H9 (cell line): Measurements from ENCODE around the gene RAD51D. TPM values are rescaled to one million over a fixed set of nuclear protein-coding genes. Genes with fewer than 3 reads are reported as not detected.

Experiments used
- DNase-seq: peaks from one replicate; pipeline ENCODE4 v3.0.0-alpha.2; 2017
- H2AFZ ChIP-seq: one replicate; pipeline ENCODE4 v1.6.1; 2013; ENCODE audit warnings: mild to moderate bottlenecking, low read length, control low read depth, moderate library complexity
- H2AK5ac ChIP-seq: 2 replicates; pipeline ENCODE4 v1.6.1; 2013; ENCODE audit warnings: low read length, control low read depth, mixed read lengths; ENCODE audit not compliant: insufficient read length
- H2BK120ac ChIP-seq: one replicate; pipeline ENCODE4 v1.6.1; 2013; ENCODE audit warnings: low read depth, mild to moderate bottlenecking, low read length, control low read depth, inconsistent platforms; ENCODE audit not compliant: poor library complexity, severe bottlenecking
- H2BK12ac ChIP-seq: 2 replicates; pipeline ENCODE4 v1.6.1; 2013; ENCODE audit warnings: low read length, control low read depth, mixed read lengths, low read depth; ENCODE audit not compliant: insufficient read length
- H2BK15ac ChIP-seq: 2 replicates; pipeline ENCODE4 v1.6.1; 2013; ENCODE audit warnings: low read depth, low read length, control low read depth
- H2BK20ac ChIP-seq: one replicate; pipeline ENCODE4 v1.6.1; 2013; ENCODE audit warnings: low read depth, mild to moderate bottlenecking, low read length, control low read depth, inconsistent platforms; ENCODE audit not compliant: poor library complexity, severe bottlenecking
- H2BK5ac ChIP-seq: 2 replicates; pipeline ENCODE4 v1.6.1; 2013; ENCODE audit warnings: low read length, control low read depth, mixed read lengths; ENCODE audit not compliant: insufficient read length
- H3K14ac ChIP-seq: 2 replicates; pipeline ENCODE4 v1.6.1; 2013; ENCODE audit warnings: low read length, control low read depth; ENCODE audit not compliant: insufficient read depth
- H3K18ac ChIP-seq: 2 replicates; pipeline ENCODE4 v1.6.1; 2013; ENCODE audit warnings: low read depth, mild to moderate bottlenecking, mixed read lengths, low read length, control low read depth; ENCODE audit not compliant: insufficient read length
- H3K23ac ChIP-seq: 2 replicates; pipeline ENCODE4 v1.6.1; 2013; ENCODE audit warnings: low read length, control low read depth, mixed read lengths, low read depth; ENCODE audit not compliant: insufficient read length
- H3K23me2 ChIP-seq: 2 replicates; pipeline ENCODE4 v1.6.1; 2013; ENCODE audit warnings: low read depth, mild to moderate bottlenecking, mixed read lengths, low read length, control low read depth; ENCODE audit not compliant: insufficient read length, poor library complexity, severe bottlenecking
- H3K27ac ChIP-seq: 2 replicates; pipeline ENCODE4 v1.5.1; 2013; ENCODE audit warnings: low read length, control low read depth, mixed read lengths, low read depth; ENCODE audit not compliant: insufficient read length
- H3K27me3 ChIP-seq: 2 replicates; pipeline ENCODE4 v1.6.1; 2013; ENCODE audit warnings: low read length, control low read depth, inconsistent platforms; ENCODE audit not compliant: insufficient read depth
- H3K4ac ChIP-seq: 2 replicates; pipeline ENCODE4 v1.6.1; 2013; ENCODE audit warnings: low read depth, mild to moderate bottlenecking, control low read depth, inconsistent platforms, low read length, moderate library complexity
- H3K4me1 ChIP-seq: 2 replicates; pipeline ENCODE4 v1.6.1; 2013; ENCODE audit warnings: low read length, control low read depth, inconsistent platforms; ENCODE audit not compliant: insufficient read depth
- H3K4me2 ChIP-seq: 2 replicates; pipeline ENCODE4 v1.6.1; 2013; ENCODE audit warnings: low read length, control low read depth, mixed read lengths; ENCODE audit not compliant: insufficient read length, insufficient read depth
- H3K56ac ChIP-seq: 2 replicates; pipeline ENCODE4 v1.6.1; 2013; ENCODE audit warnings: low read depth, mild to moderate bottlenecking, mixed read lengths, low read length, control low read depth; ENCODE audit not compliant: insufficient read length
- H3K79me1 ChIP-seq: 2 replicates; pipeline ENCODE4 v1.6.1; 2013; ENCODE audit warnings: low read depth, mild to moderate bottlenecking, moderate library complexity, low read length, control low read depth, inconsistent platforms; ENCODE audit not compliant: insufficient read depth, poor library complexity, severe bottlenecking
- H3K79me2 ChIP-seq: 2 replicates; pipeline ENCODE4 v1.6.1; 2013; ENCODE audit warnings: low read length, control low read depth, inconsistent platforms; ENCODE audit not compliant: insufficient read depth
- H3K9ac ChIP-seq: 2 replicates; pipeline ENCODE4 v1.6.1; 2013; ENCODE audit warnings: low read length, control low read depth, mixed read lengths; ENCODE audit not compliant: insufficient read length; ENCODE audit errors: extremely low read depth
- H3K9me3 ChIP-seq: one replicate; pipeline ENCODE4 v1.6.1; 2013; ENCODE audit warnings: low read depth, low read length, inconsistent platforms; ENCODE audit not compliant: control insufficient read depth
- H3T11ph ChIP-seq: one replicate; pipeline ENCODE4 v1.6.1; 2013; ENCODE audit warnings: mild to moderate bottlenecking, low read length, control low read depth, inconsistent platforms
- H4K20me1 ChIP-seq: one replicate; pipeline ENCODE4 v1.6.1; 2013; ENCODE audit not compliant: control insufficient read depth, insufficient read length, insufficient read depth
- H4K5ac ChIP-seq: 2 replicates; pipeline ENCODE4 v1.6.1; 2013; ENCODE audit warnings: low read depth, mild to moderate bottlenecking, mixed read lengths, low read length, control low read depth; ENCODE audit not compliant: insufficient read length
- H4K8ac ChIP-seq: replicated peaks from 2 replicates; pipeline ENCODE4 v1.6.1; 2013; ENCODE audit warnings: low read length, control low read depth, mixed read lengths, low read depth; ENCODE audit not compliant: insufficient read length
- H4K91ac ChIP-seq: 2 replicates; pipeline ENCODE4 v1.6.1; 2013; ENCODE audit warnings: low read depth, mild to moderate bottlenecking, moderate library complexity, mixed read lengths, low read length, control low read depth; ENCODE audit not compliant: insufficient read length
- H3K27ac Mint-ChIP-seq, 3 experiments: 2 replicates in 2 of 3; 3 replicates in 1 of 3; pipeline ENCODE4 v1.8.0; 2020 to 2021; ENCODE audit warnings: mixed read lengths in 3 of 3, mild to moderate bottlenecking in 1 of 3, moderate library complexity in 1 of 3
- H3K27me3 Mint-ChIP-seq: 2 replicates; pipeline ENCODE4 v1.8.0; 2021; ENCODE audit warnings: low read depth, mild to moderate bottlenecking, moderate library complexity, mixed read lengths
- H3K36me3 Mint-ChIP-seq, 3 experiments: 2 replicates in 2 of 3; 3 replicates in 1 of 3; pipeline ENCODE4 v1.8.0; 2020 to 2021; ENCODE audit warnings: low read depth in 3 of 3, mixed read lengths in 3 of 3; ENCODE audit not compliant: insufficient read depth in 1 of 3
- H3K4me1 Mint-ChIP-seq, 2 experiments: 2 replicates each; pipeline ENCODE4 v1.8.0; 2020; ENCODE audit warnings: mixed read lengths in 2 of 2
- H3K4me3 Mint-ChIP-seq, 2 experiments: 2 replicates in 1 of 2; 3 replicates in 1 of 2; pipeline ENCODE4 v1.8.0; 2020 to 2021; ENCODE audit warnings: mild to moderate bottlenecking in 2 of 2, mixed read lengths in 2 of 2, moderate library complexity in 1 of 2
- H3K9me3 Mint-ChIP-seq, 2 experiments: 2 replicates in 1 of 2; 3 replicates in 1 of 2; pipeline ENCODE4 v1.8.0; 2020; ENCODE audit warnings: mild to moderate bottlenecking in 2 of 2, mixed read lengths in 2 of 2, moderate library complexity in 1 of 2
- WGBS: extraction: QIAGEN DNeasy Blood & Tissue Kit; methylation state at CpG from one replicate; pipeline ENCODE4 v1.1.7; 2013; ENCODE audit warnings: missing lambda C conversion rate, low lambda C conversion rate, mixed read lengths; ENCODE audit not compliant: insufficient read length; ENCODE audit errors: extremely low coverage; 5-methylcytosine and 5-hydroxymethylcytosine counted together
- total RNA-seq: library from RNA; stranded (reverse); gene quantifications from 2 replicates; pipeline ENCODE4 v1.2.1, GENCODE V29; 2021
- TF ChIP-seq, protein P1 (sequence below): fragments of 200-600 bp; sonication (generic); conservative IDR thresholded peaks from 3 replicates; pipeline ENCODE4 v1.8.0; 2021; ENCODE audit warnings: antibody characterized with exemption, mild to moderate bottlenecking

RAD51D gene
- total RNA-seq, 1 experiment from 2014 or later: 15.8 TPM

DNA sequence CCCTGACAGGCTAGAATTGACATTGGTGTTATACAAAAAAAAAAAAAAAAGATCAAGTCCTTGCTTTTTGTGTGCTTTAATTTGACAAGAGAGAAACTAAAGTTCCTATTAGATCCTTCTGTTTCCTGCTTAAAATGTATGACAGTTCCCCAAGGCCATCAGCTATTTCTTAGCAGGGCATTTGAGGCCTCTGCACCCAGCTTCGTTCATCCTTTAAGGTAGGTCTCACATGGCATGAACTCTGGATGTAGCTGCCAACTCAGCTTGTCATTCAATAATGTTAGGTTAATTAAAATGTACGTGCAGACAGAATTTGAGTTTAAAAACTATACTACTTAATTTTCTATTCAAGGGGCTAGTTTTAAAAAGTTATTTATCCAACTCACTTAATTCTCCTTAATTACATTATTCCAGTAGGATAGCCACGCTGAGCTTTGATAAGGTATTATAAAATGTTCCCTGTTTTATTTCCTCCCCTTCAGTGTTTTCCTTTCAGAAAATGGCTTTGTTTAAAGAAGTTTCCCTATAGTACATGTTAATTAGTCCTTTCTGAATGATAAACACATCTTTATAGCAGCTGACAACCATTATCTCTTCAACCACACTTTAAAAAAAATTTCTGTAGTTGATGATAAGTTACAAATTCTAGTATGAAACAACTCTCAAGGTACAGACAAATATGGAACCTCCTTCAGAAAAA, 55.0 kb downstream of the RAD51D start:
- Histone ChIP-seq H4K20me1 (no peaks in the 10 kb centered on the region), H4K5ac (no peak overlapping the region), H3K18ac (no peak overlapping the region), H2AFZ (no peak overlapping the region), H3K4ac (no peak overlapping the region; the same call in 1 of the 2 replicates), H4K8ac (no peak overlapping the region), H2BK15ac (no peak overlapping the region), H3T11ph (no peak overlapping the region), H3K4me2 (no peak overlapping the region), H2AK5ac (no peak overlapping the region), H3K79me2 (no peaks in the 10 kb centered on the region), H2BK20ac (no peak overlapping the region), H3K23ac (no peak overlapping the region), H2BK5ac (no peak overlapping the region), H4K91ac (no peak overlapping the region), H3K23me2 (no peaks in the 10 kb centered on the region), H3K79me1 (no peaks in the 10 kb centered on the region), H3K9me3 (no peaks in the 10 kb centered on the region), H2BK120ac (no peak overlapping the region), H3K4me1 (no peaks in the 10 kb centered on the region; the same call in 1 of the 2 replicates), H2BK12ac (no peak overlapping the region), H3K27me3 (no peaks in the 10 kb centered on the region), H3K27ac (peak overlapping the region; percentile 90), H3K56ac (no peak overlapping the region), H3K14ac (no peak overlapping the region), H3K9ac (peak overlapping the region; percentile 14)
- DNase-seq: no peak
- H3K4me1 Mint-ChIP-seq: peaks cover 39 to 40% of the 10 kb centered on the region in 2 experiments
- TF ChIP-seq, protein P1, sequence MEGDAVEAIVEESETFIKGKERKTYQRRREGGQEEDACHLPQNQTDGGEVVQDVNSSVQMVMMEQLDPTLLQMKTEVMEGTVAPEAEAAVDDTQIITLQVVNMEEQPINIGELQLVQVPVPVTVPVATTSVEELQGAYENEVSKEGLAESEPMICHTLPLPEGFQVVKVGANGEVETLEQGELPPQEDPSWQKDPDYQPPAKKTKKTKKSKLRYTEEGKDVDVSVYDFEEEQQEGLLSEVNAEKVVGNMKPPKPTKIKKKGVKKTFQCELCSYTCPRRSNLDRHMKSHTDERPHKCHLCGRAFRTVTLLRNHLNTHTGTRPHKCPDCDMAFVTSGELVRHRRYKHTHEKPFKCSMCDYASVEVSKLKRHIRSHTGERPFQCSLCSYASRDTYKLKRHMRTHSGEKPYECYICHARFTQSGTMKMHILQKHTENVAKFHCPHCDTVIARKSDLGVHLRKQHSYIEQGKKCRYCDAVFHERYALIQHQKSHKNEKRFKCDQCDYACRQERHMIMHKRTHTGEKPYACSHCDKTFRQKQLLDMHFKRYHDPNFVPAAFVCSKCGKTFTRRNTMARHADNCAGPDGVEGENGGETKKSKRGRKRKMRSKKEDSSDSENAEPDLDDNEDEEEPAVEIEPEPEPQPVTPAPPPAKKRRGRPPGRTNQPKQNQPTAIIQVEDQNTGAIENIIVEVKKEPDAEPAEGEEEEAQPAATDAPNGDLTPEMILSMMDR: no peak
- no peaks in the 10 kb centered on the region; a peak in 3 of 7 replicates for H3K36me3 Mint-ChIP-seq
- no peak overlapping the region for H3K4me3 Mint-ChIP-seq
- peak overlapping the region; percentile 95 to 98 (median 97) for H3K27ac Mint-ChIP-seq
- no CpG with 5 or more reads among the region's 3 CpGs for WGBS
- no peaks in the 10 kb centered on the region for H3K9me3 Mint-ChIP-seq
- no peaks in the 10 kb centered on the region for H3K27me3 Mint-ChIP-seq
